GM19324 (cell line): Measurements from ENCODE around the gene ZBTB7C.

Source experiments
- ATAC-seq: cut with Tn5 transposase; IDR thresholded peaks from one replicate; pipeline ENCODE4 v1.9.1; 2021; ENCODE audit warnings: mild to moderate bottlenecking, moderate library complexity; ENCODE audit not compliant: unreplicated experiment, low FRiP score

The ZBTB7C gene

DNA sequence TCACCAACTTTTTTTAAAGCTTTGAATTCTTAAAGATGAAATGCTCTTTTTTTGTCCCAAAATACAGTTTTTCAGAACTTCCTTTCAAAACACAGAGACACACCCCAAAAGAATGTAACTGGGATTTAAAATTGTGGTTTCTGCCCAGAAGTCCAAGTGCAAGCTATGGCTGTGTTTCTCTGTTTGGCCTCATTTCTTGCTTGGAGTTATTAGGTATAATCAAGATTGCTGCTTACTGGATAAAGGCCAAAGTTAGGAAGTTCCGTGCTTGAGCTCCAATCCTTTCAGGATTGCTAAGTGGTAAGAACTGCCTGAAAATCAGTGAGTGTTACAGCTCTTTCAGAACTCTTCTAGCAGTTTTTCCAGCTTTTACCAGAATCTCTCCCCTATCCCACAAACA is 16.9 kb downstream of the ZBTB7C start:
- ATAC-seq: no peak

GRCh38 chr18:48391868-48392267 is 17.3 kb downstream of the ZBTB7C start:
- no peak for ATAC-seq

- ATAC-seq: no peak
Measured at GRCh38 chr18:48390641-48391040, 18.5 kb downstream of the ZBTB7C start.

GRCh38 chr18:48388478-48388877 is 20.7 kb downstream of the ZBTB7C start:
- ATAC-seq: no peak

DNA sequence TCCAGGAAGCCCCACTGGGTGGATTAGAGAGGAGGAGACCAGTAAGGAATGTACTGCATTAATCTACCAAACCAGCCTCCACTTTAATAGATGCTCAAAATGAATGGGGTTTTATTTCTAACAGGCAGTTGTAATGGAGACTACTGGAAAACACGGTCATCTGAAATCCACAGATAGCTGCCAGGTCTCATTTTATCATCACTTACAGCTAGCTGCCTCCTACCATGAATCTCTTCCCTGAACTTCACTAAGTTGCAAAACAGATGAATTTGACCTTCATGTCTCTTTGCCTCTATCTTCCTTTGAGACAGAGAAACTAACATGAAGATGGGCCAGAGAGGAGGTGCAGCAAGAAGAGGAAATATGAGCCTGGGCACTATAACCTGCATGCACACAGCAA is 21.9 kb downstream of the ZBTB7C start:
- ATAC-seq: no peak

DNA sequence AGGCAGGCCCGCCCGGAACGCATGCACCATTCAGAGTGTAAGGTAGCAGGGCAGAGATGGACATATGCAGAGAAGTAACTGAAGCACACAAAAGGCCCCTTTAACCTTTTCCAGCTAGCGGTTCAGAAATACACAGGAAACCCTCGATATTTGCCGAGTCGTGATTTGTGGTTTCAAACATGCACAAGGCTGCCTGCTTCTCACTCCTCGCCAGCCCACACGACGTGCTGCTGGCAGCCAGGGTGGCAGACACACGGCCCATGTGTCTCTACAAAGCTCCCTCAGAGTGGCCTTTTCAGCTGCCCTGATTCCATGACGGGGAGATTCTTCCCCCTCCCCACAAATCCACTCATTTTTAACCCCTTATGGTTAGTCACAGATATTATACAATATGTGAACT is 23.6 kb downstream of the ZBTB7C start:
- ATAC-seq: no peak

GRCh38 chr18:48376934-48377333 is 32.2 kb downstream of the ZBTB7C start:
- ATAC-seq: no peak

DNA sequence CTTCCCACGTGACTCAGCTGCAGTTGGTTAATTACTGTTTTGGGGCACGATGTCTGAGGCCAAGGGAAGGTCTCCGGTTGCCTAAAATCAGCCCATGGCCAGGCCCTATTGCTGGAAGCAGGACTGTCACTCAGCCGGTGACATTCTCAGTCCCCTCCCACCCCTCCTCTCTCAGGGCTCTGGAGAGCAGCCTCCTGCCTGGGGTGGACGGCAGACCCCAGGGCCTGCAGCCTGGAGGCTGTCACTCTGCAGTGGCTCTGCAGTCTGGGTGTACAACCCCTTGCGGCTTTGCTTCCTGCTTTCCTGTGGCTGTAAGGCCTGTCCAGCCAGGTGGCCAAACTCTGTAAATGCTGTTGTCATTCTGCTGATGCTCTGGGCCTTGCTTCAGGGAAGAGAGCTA is 32.8 kb downstream of the ZBTB7C start:
- ATAC-seq: no peak

DNA sequence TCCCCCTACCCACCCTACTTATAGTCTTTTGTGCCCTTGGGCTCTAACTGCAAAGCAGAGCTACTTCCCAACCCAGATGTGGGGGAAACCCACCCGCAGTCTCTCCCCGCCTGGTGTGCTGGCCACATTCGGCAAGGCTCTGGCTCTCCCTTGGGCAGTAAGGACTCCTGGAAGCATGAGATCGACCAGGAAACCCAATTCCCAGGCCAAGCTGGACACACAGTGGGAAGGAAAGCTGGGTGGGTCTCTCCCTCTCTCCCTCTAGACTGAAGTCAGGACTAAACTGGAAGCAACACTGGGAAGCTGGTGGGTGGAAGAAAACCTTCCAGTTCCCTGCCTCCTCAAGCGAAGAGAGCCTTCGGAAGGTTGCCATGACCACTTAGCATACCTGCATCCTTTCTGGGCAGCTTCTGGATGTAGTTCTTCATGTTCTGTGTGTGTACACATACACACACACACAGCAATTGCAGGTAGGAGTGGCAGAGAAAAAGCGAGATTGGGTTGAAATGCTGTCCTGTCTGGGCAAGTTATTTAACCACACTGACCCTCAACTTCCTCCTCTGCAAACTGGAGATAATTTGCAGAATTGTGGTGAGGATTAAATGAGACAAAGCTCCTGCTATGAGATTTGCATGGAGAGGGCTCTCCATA is 33.9 kb downstream of the ZBTB7C start:
- ATAC-seq: no peak

- ATAC-seq: no peak
Measured at GRCh38 chr18:48374423-48375149, 34.6 kb downstream of the ZBTB7C start.

GRCh38 chr18:48371854-48372602 is 37.2 kb downstream of the ZBTB7C start:
- ATAC-seq: no peak

GRCh38 chr18:48367557-48367956 is 41.6 kb downstream of the ZBTB7C start:
- no peak for ATAC-seq

DNA sequence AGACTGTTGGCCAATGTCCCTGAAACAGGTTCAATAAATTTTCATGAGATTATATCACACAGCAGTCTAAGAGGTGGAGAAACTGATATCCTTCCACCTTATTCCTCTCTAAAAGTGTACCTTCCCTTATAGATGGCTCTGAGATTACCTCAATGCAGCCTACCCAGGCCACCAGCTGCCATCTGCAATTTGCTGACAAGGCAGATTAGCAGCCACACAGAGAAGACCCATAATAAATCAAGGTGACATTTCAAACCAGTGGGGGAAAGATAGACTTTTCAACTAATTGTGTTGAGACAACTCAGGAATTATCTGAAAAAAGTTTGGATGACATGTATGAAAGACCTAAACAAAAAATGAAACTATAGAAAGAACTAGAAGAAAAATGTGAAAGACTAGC is 43.2 kb downstream of the ZBTB7C start:
- ATAC-seq: no peak

- no peak for ATAC-seq
Measured at GRCh38 chr18:48364146-48364545, 45.0 kb downstream of the ZBTB7C start.

- ATAC-seq: no peak
Measured at GRCh38 chr18:48363175-48363574, 46.0 kb downstream of the ZBTB7C start.

DNA sequence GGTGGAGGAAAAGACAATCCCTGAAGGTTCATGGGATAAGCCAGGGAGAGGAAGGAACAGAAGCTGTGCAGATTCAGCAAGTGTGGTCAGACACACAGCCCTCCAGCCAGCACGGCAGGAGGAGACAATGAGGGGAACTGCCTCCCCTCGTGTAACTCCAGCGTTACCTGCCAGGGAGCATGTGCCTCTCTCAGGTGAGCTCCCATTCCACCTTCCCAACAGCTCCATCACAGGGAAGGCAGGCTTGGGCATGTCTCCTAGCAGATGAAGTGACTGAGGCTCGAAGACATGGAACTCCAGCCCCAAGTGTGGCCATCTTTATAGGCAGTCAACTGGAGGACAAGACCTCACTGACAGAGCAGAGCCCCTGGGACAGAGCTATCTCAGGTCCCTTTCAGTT is 47.4 kb downstream of the ZBTB7C start:
- no peak for ATAC-seq

- no peak for ATAC-seq
Measured at GRCh38 chr18:48360376-48361021, 48.7 kb downstream of the ZBTB7C start.

- ATAC-seq: no peak
Measured at GRCh38 chr18:48359626-48360025, 49.6 kb downstream of the ZBTB7C start.

GRCh38 chr18:48358868-48359267 is 50.3 kb downstream of the ZBTB7C start:
- no peak for ATAC-seq

- no peak for ATAC-seq
Measured at GRCh38 chr18:48356909-48357631, 52.1 kb downstream of the ZBTB7C start.
